Activated CD8-positive, alpha-beta memory T cell treated with anti-CD3 and anti-CD28 coated beads, Interleukin-2, amount 50 U/mL, for 24 hours (primary cell): ENCODE data around the gene B4GALT2.
A peak's percentile ranks its signal among the peaks of the same experiment; 100 is the strongest.

Source experiments
- DNase-seq: peaks from one replicate; pipeline ENCODE4 v3.0.0-alpha.2; 2020; ENCODE audit errors: extremely low read depth

Gene B4GALT2

GRCh38 chr1:43984855-43985254, 5.8 kb downstream of the B4GALT2 start:
- DNase-seq = no peak

- DNase-seq = no peak
Observed at GRCh38 chr1:43985984-43986595, 7.1 kb downstream of the B4GALT2 start.

- DNase-seq = no peak
Observed at GRCh38 chr1:43986712-43987111, 7.7 kb downstream of the B4GALT2 start.

DNA sequence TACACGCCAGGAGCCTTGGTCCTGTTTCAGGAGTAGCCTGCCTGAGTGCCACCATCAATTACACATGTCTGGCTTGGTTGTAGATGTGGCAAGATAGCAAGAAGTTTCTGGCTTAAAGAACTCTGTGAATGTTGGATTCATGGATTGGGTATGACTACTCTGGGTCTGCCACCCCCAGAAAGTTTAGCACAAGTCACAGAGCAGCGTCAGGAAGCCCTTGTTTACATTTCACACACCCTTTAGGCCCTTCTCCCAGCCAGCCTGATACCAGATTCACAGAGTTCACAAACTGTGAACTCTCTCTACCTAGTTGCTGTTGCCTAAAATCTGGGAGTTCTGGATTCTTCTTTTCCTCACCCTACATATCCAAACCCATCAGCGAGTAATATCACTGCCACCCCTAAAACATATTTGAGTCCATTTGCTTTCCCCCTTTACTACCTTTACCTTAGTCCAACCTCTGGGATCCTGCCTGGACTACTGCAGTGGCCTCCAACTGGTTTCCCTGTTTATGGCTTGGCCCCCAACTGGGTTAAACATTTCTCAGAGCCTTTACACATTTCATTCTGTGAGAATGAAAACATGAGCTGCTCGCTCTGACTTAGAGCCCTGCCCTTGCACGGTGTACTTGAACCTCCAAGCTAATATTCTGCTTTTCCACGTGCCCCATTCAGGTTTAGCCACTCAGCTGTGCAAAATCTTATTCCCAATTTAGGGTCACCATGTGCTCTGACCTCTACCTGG, 8.3 kb downstream of the B4GALT2 start:
- DNase-seq = no peak

DNA sequence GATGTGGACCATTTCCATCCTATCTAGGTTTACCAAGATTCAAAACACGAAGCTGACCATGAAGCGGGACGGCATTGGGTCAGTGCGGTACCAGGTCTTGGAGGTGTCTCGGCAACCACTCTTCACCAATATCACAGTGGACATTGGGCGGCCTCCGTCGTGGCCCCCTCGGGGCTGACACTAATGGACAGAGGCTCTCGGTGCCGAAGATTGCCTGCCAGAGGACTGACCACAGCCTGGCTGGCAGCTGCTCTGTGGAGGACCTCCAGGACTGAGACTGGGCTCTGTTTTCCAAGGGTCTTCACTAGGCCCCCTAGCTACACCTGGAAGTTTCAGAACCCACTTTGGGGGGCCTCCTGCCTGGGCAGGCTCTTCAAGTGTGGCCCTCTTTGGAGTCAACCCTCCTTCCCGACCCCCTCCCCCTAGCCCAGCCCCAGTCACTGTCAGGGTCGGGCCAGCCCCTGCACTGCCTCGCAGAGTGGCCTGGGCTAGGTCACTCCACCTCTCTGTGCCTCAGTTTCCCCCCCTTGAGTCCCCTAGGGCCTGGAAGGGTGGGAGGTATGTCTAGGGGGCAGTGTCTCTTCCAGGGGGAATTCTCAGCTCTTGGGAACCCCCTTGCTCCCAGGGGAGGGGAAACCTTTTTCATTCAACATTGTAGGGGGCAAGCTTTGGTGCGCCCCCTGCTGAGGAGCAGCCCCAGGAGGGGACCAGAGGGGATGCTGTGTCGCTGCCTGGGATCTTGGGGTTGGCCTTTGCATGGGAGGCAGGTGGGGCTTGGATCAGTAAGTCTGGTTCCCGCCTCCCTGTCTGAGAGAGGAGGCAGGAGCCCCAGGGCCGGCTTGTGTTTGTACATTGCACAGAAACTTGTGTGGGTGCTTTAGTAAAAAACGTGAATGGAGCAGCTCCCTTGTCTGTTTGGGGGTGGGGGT, 11.5 kb downstream of the B4GALT2 start:
- DNase-seq = no peak

DNA sequence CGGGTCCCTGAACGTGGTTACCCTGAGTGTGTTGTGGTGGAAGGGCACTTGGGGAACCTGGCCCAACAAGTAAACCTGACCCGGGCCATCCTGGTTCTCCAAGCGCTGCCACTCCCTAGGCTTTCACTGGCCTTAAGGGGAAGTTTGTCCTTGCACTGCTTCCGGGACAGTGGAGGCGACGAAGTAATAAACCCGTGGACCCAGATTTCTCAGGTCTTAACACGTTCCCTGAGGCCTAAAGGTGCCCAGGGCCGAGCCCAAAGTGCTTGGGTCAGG, 12.1 kb downstream of the B4GALT2 start:
- DNase-seq = no peak

GRCh38 chr1:43991476-43992231, 12.6 kb downstream of the B4GALT2 start, which contains the start of gene CCDC24:
Gene CCDC24 (plus strand): TSS chr1:43991599. CDS start chr1:43991879, 280 bp downstream.
- peak; percentile 29 for DNase-seq

- no peak for DNase-seq
Observed at GRCh38 chr1:43992232-43992995, 13.4 kb downstream of the B4GALT2 start.

GRCh38 chr1:43993206-43993914, 14.3 kb downstream of the B4GALT2 start:
- DNase-seq = no peak

DNA sequence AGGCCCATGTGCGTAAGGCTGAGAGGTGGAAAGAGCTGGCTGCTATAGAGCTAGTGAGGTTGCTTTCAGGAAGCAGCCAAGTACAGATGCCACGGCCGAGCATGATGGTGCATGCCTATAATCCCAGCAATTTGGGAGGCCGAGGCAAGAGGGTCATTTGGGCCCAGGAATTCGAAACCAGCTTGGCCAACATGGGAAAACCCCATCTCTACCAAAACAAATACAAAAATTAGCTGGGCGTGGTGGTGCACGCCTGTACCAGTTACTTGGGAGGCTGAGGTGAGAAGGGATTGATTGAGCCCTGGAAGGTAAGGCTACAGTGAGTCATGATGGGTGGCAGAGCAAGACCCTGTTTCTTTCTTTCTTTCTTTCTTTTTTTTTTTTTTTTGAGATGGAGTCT, 15.1 kb downstream of the B4GALT2 start:
- no peak for DNase-seq

DNA sequence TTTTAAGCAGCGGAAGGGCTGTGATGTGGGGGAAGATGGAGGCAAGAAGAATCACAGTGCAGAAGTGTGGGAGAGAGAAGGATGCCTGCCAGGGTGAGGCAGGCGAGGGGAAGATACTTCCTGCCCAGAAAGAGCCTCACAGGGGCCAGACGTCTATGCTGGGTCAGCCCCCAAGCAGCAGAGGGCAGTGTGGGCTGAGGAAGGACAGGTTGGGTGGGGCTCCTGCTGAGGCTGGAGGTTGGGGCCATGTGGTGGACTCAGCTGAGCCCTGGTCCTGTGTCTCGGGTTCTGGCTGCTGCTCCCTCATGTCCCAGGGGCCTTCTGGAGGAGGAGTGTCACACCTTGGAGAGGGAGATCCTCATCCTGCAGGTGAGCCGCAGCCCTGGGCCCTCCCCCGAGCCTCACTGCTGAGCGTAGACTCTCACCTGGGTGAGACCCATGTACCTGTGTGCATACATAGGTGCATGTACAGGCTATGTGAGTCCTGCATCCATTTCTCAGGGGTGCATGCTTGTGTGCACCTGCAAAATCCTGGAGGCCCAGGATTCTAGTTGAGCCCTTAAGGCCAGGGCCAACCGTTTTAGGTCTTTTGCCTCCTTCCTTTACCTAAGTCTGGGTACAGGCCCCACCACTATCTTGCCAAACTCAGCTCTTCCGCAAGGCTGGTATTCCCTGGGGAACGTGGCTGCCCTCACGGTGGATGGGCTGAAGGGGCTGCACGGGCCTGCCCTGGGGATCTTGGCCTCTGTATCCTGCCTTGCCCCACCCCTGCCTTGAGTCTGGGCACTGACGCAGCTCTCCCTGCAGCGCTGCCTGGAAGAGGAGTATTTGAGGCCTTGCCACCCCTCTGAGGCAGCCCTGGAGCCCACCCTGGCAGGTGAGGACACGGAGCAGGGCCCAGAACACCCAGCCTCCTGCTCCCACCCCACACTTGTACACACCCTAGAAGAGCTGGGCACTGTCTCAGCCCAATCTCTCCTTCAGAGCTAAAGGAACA, 16.1 kb downstream of the B4GALT2 start:
- DNase-seq = no peak

DNA sequence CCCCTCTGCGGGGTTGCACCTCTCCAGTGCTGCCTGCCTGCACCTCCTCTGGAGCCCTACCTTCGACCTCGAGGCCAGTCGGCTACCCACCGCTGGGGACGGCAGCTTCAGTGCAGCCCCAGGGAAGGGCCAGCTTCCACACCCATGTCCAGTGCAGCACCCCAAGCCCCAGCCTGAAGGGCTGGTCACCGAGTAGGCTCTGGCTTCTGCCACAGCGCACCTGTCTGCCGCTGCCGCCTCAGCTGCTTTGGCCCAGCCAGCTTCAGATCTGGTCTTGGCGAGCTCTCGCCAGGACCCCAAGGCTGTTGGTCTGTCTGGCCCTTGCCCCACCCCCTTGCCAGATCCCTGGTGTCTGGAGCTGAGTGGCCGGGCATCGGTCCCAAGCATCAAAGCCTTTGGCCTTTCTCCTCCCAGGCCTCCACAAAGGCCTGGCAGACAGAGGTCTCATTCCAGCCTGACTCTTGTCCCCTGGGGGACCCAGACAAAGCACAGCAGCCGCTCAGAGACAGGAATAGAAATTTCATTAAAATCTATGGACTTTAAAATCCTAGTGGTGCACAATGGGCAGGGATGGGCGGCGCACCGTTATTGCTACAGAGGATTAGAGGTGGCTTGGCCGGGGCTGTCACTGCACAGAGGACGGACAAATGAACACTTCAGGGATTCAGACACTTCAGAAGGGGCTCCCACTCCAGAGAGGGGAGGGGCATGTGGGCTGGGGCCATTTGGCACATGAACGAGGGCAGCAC, 17.1 kb downstream of the B4GALT2 start:
- no peak for DNase-seq

DNA sequence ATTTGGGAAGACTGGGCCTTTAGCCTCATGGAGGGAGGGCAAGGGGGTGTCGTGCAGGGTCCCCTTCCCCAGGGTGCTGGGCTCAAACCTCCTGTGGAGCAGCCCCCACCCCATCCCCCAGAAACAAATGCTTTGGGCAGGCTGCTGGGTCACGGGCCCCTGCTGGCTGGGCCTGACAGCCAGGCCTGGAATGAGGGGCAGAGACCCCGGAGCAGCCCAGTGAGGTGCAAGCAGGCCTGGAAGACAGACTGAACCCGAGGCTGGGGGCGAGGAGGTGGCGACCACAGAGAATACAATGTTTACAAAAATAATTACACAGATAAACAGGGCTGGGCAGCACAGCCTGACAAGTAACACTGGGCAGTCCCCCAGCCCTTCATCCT, 17.7 kb downstream of the B4GALT2 start:
- no peak for DNase-seq

DNA sequence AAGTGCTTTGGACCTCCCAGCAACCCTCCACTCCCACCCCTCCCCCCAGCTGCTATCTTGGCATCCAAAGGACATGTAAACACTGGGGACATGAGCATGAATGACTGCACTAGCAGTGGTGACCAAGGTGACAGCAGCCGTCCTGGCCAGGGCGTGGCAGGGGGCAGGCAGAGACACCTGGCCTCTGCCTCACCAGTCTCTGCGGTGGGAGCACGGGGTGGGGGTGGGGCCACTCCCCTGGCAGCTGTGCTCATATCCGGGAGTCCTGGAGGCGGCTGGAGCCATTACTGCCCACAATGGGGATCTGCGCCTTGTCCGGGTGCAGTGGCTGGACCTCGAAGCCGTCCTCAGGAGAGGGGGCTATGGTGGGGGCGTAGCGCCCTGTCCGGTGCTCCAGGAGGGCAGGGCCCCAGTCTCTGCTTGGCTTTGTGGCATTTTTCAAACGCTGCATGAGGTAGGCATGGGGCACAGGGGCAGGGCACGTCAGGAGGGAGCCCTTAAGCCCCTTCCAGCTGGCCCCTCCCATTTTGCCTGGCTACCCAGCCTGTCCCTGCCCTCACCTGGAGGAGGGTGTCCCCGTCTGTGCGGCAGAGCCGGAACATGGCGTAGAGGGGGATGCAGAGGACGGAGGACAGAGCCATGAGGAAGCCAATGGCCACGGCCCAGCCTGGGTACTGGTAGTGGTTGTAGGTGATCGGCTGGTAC, 18.4 kb downstream of the B4GALT2 start:
- DNase-seq = no peak

DNA sequence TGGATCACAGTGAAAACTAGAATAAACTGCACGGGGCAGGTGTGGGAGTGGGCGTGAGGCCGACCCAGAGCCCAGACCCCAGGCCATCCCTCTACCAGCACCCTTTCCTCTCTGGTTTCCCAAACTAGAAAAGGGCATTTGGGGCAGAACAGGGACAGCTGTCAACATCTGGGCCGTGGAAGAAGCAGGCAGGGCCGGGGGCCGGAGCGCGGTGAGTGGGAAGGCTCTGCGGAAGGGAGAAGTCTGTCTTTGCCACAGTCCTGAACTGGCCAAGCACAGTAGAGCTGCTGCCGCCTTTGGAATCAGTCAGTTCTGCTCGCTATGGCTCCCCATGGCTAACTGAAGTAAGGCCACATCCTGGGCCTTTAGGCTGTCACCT, 19.0 kb downstream of the B4GALT2 start:
- DNase-seq = no peak

GRCh38 chr1:43999455-43999854, 20.4 kb downstream of the B4GALT2 start:
- DNase-seq = no peak

DNA sequence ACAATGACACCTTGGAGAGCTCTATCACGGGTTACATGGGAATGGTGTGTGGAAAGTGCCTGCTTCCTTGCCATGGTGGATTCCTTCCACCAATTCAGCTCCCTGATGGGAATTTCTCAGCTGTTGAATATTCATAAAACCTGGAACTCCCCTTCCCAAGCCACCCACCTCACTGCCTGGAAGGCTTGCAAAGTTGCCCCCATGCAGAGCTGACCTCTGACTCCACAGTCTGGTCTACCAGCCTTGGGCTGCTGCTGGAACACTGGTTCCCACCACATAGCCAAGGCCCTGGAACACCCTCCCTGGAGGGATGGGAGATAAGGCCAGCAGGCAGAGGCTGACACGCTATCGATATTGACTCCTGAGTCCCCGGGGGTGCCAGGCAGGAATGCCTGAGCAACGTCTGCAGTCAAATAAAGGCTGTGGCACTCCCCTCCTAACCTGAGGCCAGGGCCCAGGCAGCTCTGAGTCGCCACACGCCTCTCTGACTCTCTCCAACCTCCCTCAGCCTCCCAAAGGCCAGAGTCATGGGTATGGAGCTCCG, 21.2 kb downstream of the B4GALT2 start:
- DNase-seq = no peak

DNA sequence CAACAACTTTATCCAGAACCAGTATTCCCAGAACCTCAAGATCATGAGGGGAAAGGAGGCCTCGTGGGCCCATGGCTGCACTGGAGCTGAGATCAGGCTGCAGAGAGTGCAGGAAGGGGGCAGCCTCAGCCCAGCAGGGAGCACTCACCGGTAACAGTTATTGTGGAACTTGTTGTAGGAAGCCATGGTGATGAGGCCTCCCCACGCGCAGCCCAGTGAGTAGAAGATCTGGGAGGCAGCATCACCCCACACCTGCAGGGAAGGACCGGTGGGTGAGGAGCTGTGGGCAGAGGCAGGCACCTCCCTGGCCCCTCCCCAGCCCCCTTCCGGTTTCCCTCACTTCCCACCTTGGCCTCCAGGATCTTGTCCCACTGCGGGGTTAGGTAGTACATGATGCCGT, 23.2 kb downstream of the B4GALT2 start:
- DNase-seq = no peak
